ENCODE results near the gene PCDHGA5. TPM values are rescaled to one million over a fixed set of nuclear protein-coding genes. Genes with fewer than 3 reads are reported as not detected.
"Not testable (repeated sequence)": the region's sequence is repeated elsewhere in the genome, so short reads cannot be mapped to it uniquely, and the experiment has no call there.

The PCDHGA5 gene
- total RNA-seq, 4 donors from 2014 or later = 2.0 to 14.5 (median 3.3) TPM

GRCh38 chr5:141403387-141403786 is 39.4 kb downstream of the PCDHGA5 start:
- ATAC-seq (ENCODE audit: low FRiP score) (no peak), DNase-seq (ENCODE audit: low spot score) (no peak)
- no peak for TF ChIP-seq CTCF (IDR thresholded peaks at IDR 0.05)

- ATAC-seq (ENCODE audit: low FRiP score) = not testable (repeated sequence)
These were observed 44.0 kb downstream of the PCDHGA5 start, which contains the start of gene PCDHGB6 for GRCh38 chr5:141407790-141408505. Gene PCDHGB6, plus strand, starts transcription at chr5:141408021. Its CDS starts 182 bp downstream, at chr5:141408203.

GRCh38 chr5:141409598-141410306 is 45.8 kb downstream of the PCDHGA5 start:
- no peak for ATAC-seq (ENCODE audit: low FRiP score)
- no peak for TF ChIP-seq CTCF (IDR thresholded peaks at IDR 0.05)
- no peak for DNase-seq (ENCODE audit: low spot score)

More at GRCh38 chr5:141407790-141408505, 44.0 kb downstream of the PCDHGA5 start, which contains the start of gene PCDHGB6:
- DNase-seq (ENCODE audit: low spot score) = not testable (repeated sequence)

GRCh38 chr5:141411575-141411974 is 47.6 kb downstream of the PCDHGA5 start:
- no peak for TF ChIP-seq CTCF (IDR thresholded peaks at IDR 0.05)
- DNase-seq (ENCODE audit: low spot score) (no peak), ATAC-seq (ENCODE audit: low FRiP score) (no peak)

GRCh38 chr5:141412854-141413539 is 49.0 kb downstream of the PCDHGA5 start, which contains the start of gene PCDHGA10:
Gene PCDHGA10, plus strand, starts transcription at chr5:141412987. Its CDS starts 189 bp downstream, at chr5:141413176.
- DNase-seq (ENCODE audit: low spot score) (no peak), ATAC-seq (ENCODE audit: low FRiP score) (no peak)
- TF ChIP-seq CTCF (IDR thresholded peaks at IDR 0.05) = no peak

GRCh38 chr5:141413540-141414069 is 49.6 kb downstream of the PCDHGA5 start:
- TF ChIP-seq CTCF (IDR thresholded peaks at IDR 0.05) = no peak
- ATAC-seq (ENCODE audit: low FRiP score) (no peak), DNase-seq (ENCODE audit: low spot score) (no peak)

GRCh38 chr5:141414548-141415274 is 50.7 kb downstream of the PCDHGA5 start:
- not testable (repeated sequence) for ATAC-seq (ENCODE audit: low FRiP score); DNase-seq (ENCODE audit: low spot score)

- not testable (repeated sequence) for DNase-seq (ENCODE audit: low spot score); ATAC-seq (ENCODE audit: low FRiP score)
These were observed 51.3 kb downstream of the PCDHGA5 start for GRCh38 chr5:141415275-141415618.
